CD14-positive monocyte (primary cell): ENCODE data around the gene MGAT5B. TPM values are rescaled to one million over a fixed set of nuclear protein-coding genes. Genes with fewer than 3 reads are reported as not detected.
A peak's percentile ranks its signal among the peaks of the same experiment; 100 is the strongest.

Experiments used
- DNase-seq, 3 donors: peaks; one replicate each; pipeline ENCODE4 v3.0.0-alpha.2; 2011 to 2022
- H2AFZ ChIP-seq: 2 replicates; pipeline ENCODE4 v1.6.0; 2012; ENCODE audit warnings: mild to moderate bottlenecking, low read depth, low read length, inconsistent platforms; ENCODE audit not compliant: insufficient read depth, poor library complexity, severe bottlenecking
- H3K27ac ChIP-seq, 2 donors: 1 replicate in 1 of 2; 2 replicates in 1 of 2; pipeline ENCODE4 v1.5.1; 2012 to 2013; ENCODE audit warnings: low read length in 2 of 2, control low read depth in 1 of 2, inconsistent platforms in 1 of 2, low read depth in 1 of 2, mild to moderate bottlenecking in 1 of 2
- H3K27me3 ChIP-seq, 2 donors: one replicate each; pipeline versions ENCODE4 v1.6.0 to v1.6.1; 2011 to 2013; ENCODE audit warnings: low read length in 2 of 2; ENCODE audit not compliant: control insufficient read depth in 2 of 2, insufficient read depth in 2 of 2
- H3K36me3 ChIP-seq, 2 donors: replicated peaks in 1 of 2; 1 replicate in 1 of 2; 2 replicates in 1 of 2; pipeline versions ENCODE4 v1.5.1 to v1.6.1; 2012 to 2013; ENCODE audit warnings: low read length in 2 of 2, control low read depth in 1 of 2, inconsistent platforms in 1 of 2, mild to moderate bottlenecking in 1 of 2; ENCODE audit not compliant: insufficient read depth in 2 of 2, control insufficient read depth in 1 of 2
- H3K4me1 ChIP-seq, 2 donors: 1 replicate in 1 of 2; 2 replicates in 1 of 2; pipeline versions ENCODE4 v1.5.1 to v1.6.1; 2012 to 2013; ENCODE audit warnings: low read length in 2 of 2, control low read depth in 1 of 2, inconsistent platforms in 1 of 2, mild to moderate bottlenecking in 1 of 2, moderate library complexity in 1 of 2; ENCODE audit not compliant: insufficient read depth in 2 of 2, control insufficient read depth in 1 of 2
- H3K4me2 ChIP-seq: replicated peaks from 2 replicates; pipeline ENCODE3; 2012; ENCODE audit warnings: low read length, moderate library complexity, mild to moderate bottlenecking; ENCODE audit not compliant: poor library complexity, severe bottlenecking; ENCODE audit errors: extremely low read depth
- H3K4me3 ChIP-seq, 3 experiments: fragments of 200-600 bp in 1 of 3; sonication (generic) in 1 of 3; replicated peaks in 1 of 3; 1 replicate in 2 of 3; 2 replicates in 1 of 3; pipeline ENCODE4 v1.5.1; 2011 to 2013; ENCODE audit warnings: low read length in 3 of 3, mild to moderate bottlenecking in 3 of 3, control low read depth in 2 of 3, low read depth in 2 of 3, inconsistent platforms in 1 of 3, moderate library complexity in 1 of 3
- H3K79me2 ChIP-seq: 2 replicates; pipeline ENCODE4 v1.6.0; 2012; ENCODE audit warnings: mild to moderate bottlenecking, control low read depth, inconsistent platforms, low read length, moderate library complexity; ENCODE audit not compliant: insufficient read depth
- H3K9ac ChIP-seq: 2 replicates; pipeline ENCODE4 v1.6.0; 2017; ENCODE audit warnings: low read length, mild to moderate bottlenecking; ENCODE audit not compliant: insufficient read depth, poor library complexity, severe bottlenecking
- H3K9me3 ChIP-seq, 2 donors: replicated peaks in 1 of 2; 1 replicate in 1 of 2; 2 replicates in 1 of 2; pipeline versions ENCODE4 v1.5.1 to v1.6.1; 2012 to 2013; ENCODE audit warnings: low read length in 2 of 2, control low read depth in 1 of 2; ENCODE audit not compliant: control insufficient read depth in 1 of 2, insufficient read depth in 1 of 2
- H4K20me1 ChIP-seq: 2 replicates; pipeline ENCODE4 v1.6.0; 2012; ENCODE audit warnings: mild to moderate bottlenecking, low read length, control low read depth, moderate library complexity; ENCODE audit not compliant: insufficient read depth
- H3K27ac Mint-ChIP-seq, 7 donors: one replicate each; pipeline ENCODE4 v1.8.0; 2020; ENCODE audit warnings: mild to moderate bottlenecking in 7 of 7, mixed read lengths in 7 of 7, moderate library complexity in 6 of 7, inconsistent platforms in 2 of 7
- H3K27me3 Mint-ChIP-seq, 3 donors: one replicate each; pipeline ENCODE4 v1.8.0; 2021 to 2022; ENCODE audit warnings: low read depth in 3 of 3, mild to moderate bottlenecking in 3 of 3, mixed read lengths in 3 of 3, moderate library complexity in 3 of 3, inconsistent platforms in 1 of 3
- H3K36me3 Mint-ChIP-seq, 2 donors: one replicate each; pipeline ENCODE4 v1.8.0; 2020; ENCODE audit warnings: mixed read lengths in 2 of 2, inconsistent platforms in 1 of 2, mild to moderate bottlenecking in 1 of 2
- H3K4me1 Mint-ChIP-seq: one replicate; pipeline ENCODE4 v1.8.0; 2020; ENCODE audit warnings: mild to moderate bottlenecking, mixed read lengths
- H3K4me3 Mint-ChIP-seq, 2 donors: one replicate each; pipeline ENCODE4 v1.8.0; 2020; ENCODE audit warnings: mild to moderate bottlenecking in 2 of 2, mixed read lengths in 2 of 2, moderate library complexity in 1 of 2
- H3K9me3 Mint-ChIP-seq, 7 donors: one replicate each; pipeline ENCODE4 v1.8.0; 2020 to 2022; ENCODE audit warnings: mixed read lengths in 7 of 7, mild to moderate bottlenecking in 6 of 7, moderate library complexity in 6 of 7, inconsistent platforms in 2 of 7
- CTCF ChIP-seq: fragments of 200-600 bp; IDR thresholded peaks from one replicate; pipeline ENCODE4 v1.8.0; 2022; ENCODE audit warnings: antibody characterized with exemption, mild to moderate bottlenecking
- WGBS: methylation state at CpG from one replicate; pipeline ENCODE4 v1.1.5; 2013; ENCODE audit warnings: missing lambda C conversion rate; ENCODE audit not compliant: insufficient coverage; 5-methylcytosine and 5-hydroxymethylcytosine counted together
- intact Hi-C, 2 donors: fragments of 100-400 bp; cut with micrococcal nuclease; formaldehyde crosslinking; loops; one replicate each; pipeline versions ENCODE4 v1.15.0 to v1.15.1; 2023
- polyA plus RNA-seq, 3 donors: library from polyadenylated mRNA; depleted of rRNA in 1 of 3; unstranded in 2 of 3; stranded (reverse) in 1 of 3; fragments of 300-500 nt in 2 of 3; fragments of >200 nt in 1 of 3; fragmentation: Illumina TruSeq in 2 of 3; gene quantifications; 1 replicate in 2 of 3; 2 replicates in 1 of 3; pipeline ENCODE4 v1.2.3, GENCODE V29; 2012 to 2021

MGAT5B gene
- polyA plus RNA-seq, 3 donors = not detected

GRCh38 chr17:76902476-76902875, 34.3 kb downstream of the MGAT5B start:
- 95% methylated on average over 7 of the region's 14 CpGs for WGBS

GRCh38 chr17:76903631-76904030, 35.4 kb downstream of the MGAT5B start:
- WGBS = 91% methylated on average over 9 of the region's 9 CpGs
- Histone ChIP-seq H3K36me3 (no peaks in the 10 kb centered on the region), H3K9ac (no peak overlapping the region), H3K4me3 (no peak overlapping the region), H2AFZ (no peak overlapping the region), H3K4me2 (no peak overlapping the region), H4K20me1 (no peaks in the 10 kb centered on the region), H3K4me1 (no peaks in the 10 kb centered on the region), H3K27me3 (no peaks in the 10 kb centered on the region), H3K27ac (no peak overlapping the region), H3K9me3 (no peaks in the 10 kb centered on the region), H3K79me2 (no peaks in the 10 kb centered on the region)
- intact Hi-C loops = no loop called here
- Mint-ChIP-seq H3K36me3 (no peaks in the 10 kb centered on the region), H3K4me1 (no peaks in the 10 kb centered on the region), H3K9me3 (peaks cover 0 to 3% (median 0%) of the 10 kb centered on the region in 7 donors), H3K27me3 (peaks cover 0 to 9% (median 2%) of the 10 kb centered on the region in 3 donors), H3K27ac (peak overlapping the region in 1 of 7 donors; percentile 18), H3K4me3 (no peak overlapping the region)
- no peak for DNase-seq
- no peak for TF ChIP-seq CTCF

More at GRCh38 chr17:76902476-76902875, 34.3 kb downstream of the MGAT5B start:
- H3K27ac Mint-ChIP-seq = no peak overlapping the region
- no peak for TF ChIP-seq CTCF
- H4K20me1 ChIP-seq = no peaks in the 10 kb centered on the region
- H3K4me1 ChIP-seq = no peaks in the 10 kb centered on the region
- no peak overlapping the region for H2AFZ ChIP-seq
- H3K9me3 Mint-ChIP-seq = peaks cover 0 to 2% (median 0%) of the 10 kb centered on the region in 7 donors
- intact Hi-C loops = no loop called here
- no peak overlapping the region for H3K9ac ChIP-seq
- H3K79me2 ChIP-seq = no peaks in the 10 kb centered on the region
- no peak overlapping the region for H3K4me2 ChIP-seq
- no peak overlapping the region for H3K4me3 ChIP-seq
- no peaks in the 10 kb centered on the region for H3K36me3 ChIP-seq
- no peaks in the 10 kb centered on the region for H3K27me3 ChIP-seq
- H3K9me3 ChIP-seq = no peaks in the 10 kb centered on the region
- no peak overlapping the region for H3K27ac ChIP-seq
- no peaks in the 10 kb centered on the region for H3K36me3 Mint-ChIP-seq
- H3K4me3 Mint-ChIP-seq = no peak overlapping the region
- no peak for DNase-seq
- H3K4me1 Mint-ChIP-seq = no peaks in the 10 kb centered on the region
- peaks cover 0 to 8% (median 2%) of the 10 kb centered on the region in 3 donors for H3K27me3 Mint-ChIP-seq
